H9 (cell line): Measurements from ENCODE around the gene TBL1X. TPM values are rescaled to one million over a fixed set of nuclear protein-coding genes. Genes with fewer than 3 reads are reported as not detected.

ENCODE experiments used
- DNase-seq: peaks from one replicate; pipeline ENCODE4 v3.0.0-alpha.2; 2017
- H2AFZ ChIP-seq: one replicate; pipeline ENCODE4 v1.6.1; 2013; ENCODE audit warnings: mild to moderate bottlenecking, low read length, control low read depth, moderate library complexity
- H2AK5ac ChIP-seq: 2 replicates; pipeline ENCODE4 v1.6.1; 2013; ENCODE audit warnings: low read length, control low read depth, mixed read lengths; ENCODE audit not compliant: insufficient read length
- H2BK120ac ChIP-seq: one replicate; pipeline ENCODE4 v1.6.1; 2013; ENCODE audit warnings: low read depth, mild to moderate bottlenecking, low read length, control low read depth, inconsistent platforms; ENCODE audit not compliant: poor library complexity, severe bottlenecking
- H2BK12ac ChIP-seq: 2 replicates; pipeline ENCODE4 v1.6.1; 2013; ENCODE audit warnings: low read length, control low read depth, mixed read lengths, low read depth; ENCODE audit not compliant: insufficient read length
- H2BK15ac ChIP-seq: 2 replicates; pipeline ENCODE4 v1.6.1; 2013; ENCODE audit warnings: low read depth, low read length, control low read depth
- H2BK20ac ChIP-seq: one replicate; pipeline ENCODE4 v1.6.1; 2013; ENCODE audit warnings: low read depth, mild to moderate bottlenecking, low read length, control low read depth, inconsistent platforms; ENCODE audit not compliant: poor library complexity, severe bottlenecking
- H2BK5ac ChIP-seq: 2 replicates; pipeline ENCODE4 v1.6.1; 2013; ENCODE audit warnings: low read length, control low read depth, mixed read lengths; ENCODE audit not compliant: insufficient read length
- H3K14ac ChIP-seq: 2 replicates; pipeline ENCODE4 v1.6.1; 2013; ENCODE audit warnings: low read length, control low read depth; ENCODE audit not compliant: insufficient read depth
- H3K18ac ChIP-seq: 2 replicates; pipeline ENCODE4 v1.6.1; 2013; ENCODE audit warnings: low read depth, mild to moderate bottlenecking, mixed read lengths, low read length, control low read depth; ENCODE audit not compliant: insufficient read length
- H3K23ac ChIP-seq: 2 replicates; pipeline ENCODE4 v1.6.1; 2013; ENCODE audit warnings: low read length, control low read depth, mixed read lengths, low read depth; ENCODE audit not compliant: insufficient read length
- H3K23me2 ChIP-seq: 2 replicates; pipeline ENCODE4 v1.6.1; 2013; ENCODE audit warnings: low read depth, mild to moderate bottlenecking, mixed read lengths, low read length, control low read depth; ENCODE audit not compliant: insufficient read length, poor library complexity, severe bottlenecking
- H3K27ac ChIP-seq: 2 replicates; pipeline ENCODE4 v1.5.1; 2013; ENCODE audit warnings: low read length, control low read depth, mixed read lengths, low read depth; ENCODE audit not compliant: insufficient read length
- H3K27me3 ChIP-seq: 2 replicates; pipeline ENCODE4 v1.6.1; 2013; ENCODE audit warnings: low read length, control low read depth, inconsistent platforms; ENCODE audit not compliant: insufficient read depth
- H3K4ac ChIP-seq: 2 replicates; pipeline ENCODE4 v1.6.1; 2013; ENCODE audit warnings: low read depth, mild to moderate bottlenecking, control low read depth, inconsistent platforms, low read length, moderate library complexity
- H3K4me1 ChIP-seq: 2 replicates; pipeline ENCODE4 v1.6.1; 2013; ENCODE audit warnings: low read length, control low read depth, inconsistent platforms; ENCODE audit not compliant: insufficient read depth
- H3K4me2 ChIP-seq: 2 replicates; pipeline ENCODE4 v1.6.1; 2013; ENCODE audit warnings: low read length, control low read depth, mixed read lengths; ENCODE audit not compliant: insufficient read length, insufficient read depth
- H3K56ac ChIP-seq: 2 replicates; pipeline ENCODE4 v1.6.1; 2013; ENCODE audit warnings: low read depth, mild to moderate bottlenecking, mixed read lengths, low read length, control low read depth; ENCODE audit not compliant: insufficient read length
- H3K79me1 ChIP-seq: 2 replicates; pipeline ENCODE4 v1.6.1; 2013; ENCODE audit warnings: low read depth, mild to moderate bottlenecking, moderate library complexity, low read length, control low read depth, inconsistent platforms; ENCODE audit not compliant: insufficient read depth, poor library complexity, severe bottlenecking
- H3K79me2 ChIP-seq: 2 replicates; pipeline ENCODE4 v1.6.1; 2013; ENCODE audit warnings: low read length, control low read depth, inconsistent platforms; ENCODE audit not compliant: insufficient read depth
- H3K9ac ChIP-seq: 2 replicates; pipeline ENCODE4 v1.6.1; 2013; ENCODE audit warnings: low read length, control low read depth, mixed read lengths; ENCODE audit not compliant: insufficient read length; ENCODE audit errors: extremely low read depth
- H3K9me3 ChIP-seq: one replicate; pipeline ENCODE4 v1.6.1; 2013; ENCODE audit warnings: low read depth, low read length, inconsistent platforms; ENCODE audit not compliant: control insufficient read depth
- H3T11ph ChIP-seq: one replicate; pipeline ENCODE4 v1.6.1; 2013; ENCODE audit warnings: mild to moderate bottlenecking, low read length, control low read depth, inconsistent platforms
- H4K20me1 ChIP-seq: one replicate; pipeline ENCODE4 v1.6.1; 2013; ENCODE audit not compliant: control insufficient read depth, insufficient read length, insufficient read depth
- H4K5ac ChIP-seq: 2 replicates; pipeline ENCODE4 v1.6.1; 2013; ENCODE audit warnings: low read depth, mild to moderate bottlenecking, mixed read lengths, low read length, control low read depth; ENCODE audit not compliant: insufficient read length
- H4K8ac ChIP-seq: replicated peaks from 2 replicates; pipeline ENCODE4 v1.6.1; 2013; ENCODE audit warnings: low read length, control low read depth, mixed read lengths, low read depth; ENCODE audit not compliant: insufficient read length
- H4K91ac ChIP-seq: 2 replicates; pipeline ENCODE4 v1.6.1; 2013; ENCODE audit warnings: low read depth, mild to moderate bottlenecking, moderate library complexity, mixed read lengths, low read length, control low read depth; ENCODE audit not compliant: insufficient read length
- H3K27ac Mint-ChIP-seq, 3 experiments: 2 replicates in 2 of 3; 3 replicates in 1 of 3; pipeline ENCODE4 v1.8.0; 2020 to 2021; ENCODE audit warnings: mixed read lengths in 3 of 3, mild to moderate bottlenecking in 1 of 3, moderate library complexity in 1 of 3
- H3K27me3 Mint-ChIP-seq: 2 replicates; pipeline ENCODE4 v1.8.0; 2021; ENCODE audit warnings: low read depth, mild to moderate bottlenecking, moderate library complexity, mixed read lengths
- H3K36me3 Mint-ChIP-seq, 3 experiments: 2 replicates in 2 of 3; 3 replicates in 1 of 3; pipeline ENCODE4 v1.8.0; 2020 to 2021; ENCODE audit warnings: low read depth in 3 of 3, mixed read lengths in 3 of 3; ENCODE audit not compliant: insufficient read depth in 1 of 3
- H3K4me1 Mint-ChIP-seq, 2 experiments: 2 replicates each; pipeline ENCODE4 v1.8.0; 2020; ENCODE audit warnings: mixed read lengths in 2 of 2
- H3K4me3 Mint-ChIP-seq, 2 experiments: 2 replicates in 1 of 2; 3 replicates in 1 of 2; pipeline ENCODE4 v1.8.0; 2020 to 2021; ENCODE audit warnings: mild to moderate bottlenecking in 2 of 2, mixed read lengths in 2 of 2, moderate library complexity in 1 of 2
- H3K9me3 Mint-ChIP-seq, 2 experiments: 2 replicates in 1 of 2; 3 replicates in 1 of 2; pipeline ENCODE4 v1.8.0; 2020; ENCODE audit warnings: mild to moderate bottlenecking in 2 of 2, mixed read lengths in 2 of 2, moderate library complexity in 1 of 2
- CTCF ChIP-seq: fragments of 200-600 bp; sonication (generic); conservative IDR thresholded peaks from 3 replicates; pipeline ENCODE4 v1.8.0; 2021; ENCODE audit warnings: antibody characterized with exemption, mild to moderate bottlenecking
- WGBS: extraction: QIAGEN DNeasy Blood & Tissue Kit; methylation state at CpG from one replicate; pipeline ENCODE4 v1.1.7; 2013; ENCODE audit warnings: missing lambda C conversion rate, low lambda C conversion rate, mixed read lengths; ENCODE audit not compliant: insufficient read length; ENCODE audit errors: extremely low coverage; 5-methylcytosine and 5-hydroxymethylcytosine counted together
- total RNA-seq: library from RNA; stranded (reverse); gene quantifications from 2 replicates; pipeline ENCODE4 v1.2.1, GENCODE V29; 2021

The TBL1X gene
- total RNA-seq, 1 experiment from 2014 or later = 24.1 TPM

- Mint-ChIP-seq H3K4me3 (no peak overlapping the region), H3K27me3 (no peaks in the 10 kb centered on the region), H3K4me1 (peaks cover 0 to 4% of the 10 kb centered on the region in 2 experiments; a peak in 2 of 4 replicates), H3K9me3 (peaks cover 20 to 50% of the 10 kb centered on the region in 2 experiments), H3K36me3 (peaks cover 4 to 23% (median 8%) of the 10 kb centered on the region in 3 experiments; a peak in 5 of 7 replicates), H3K27ac (no peak overlapping the region)
- no peak overlapping the region for H4K91ac ChIP-seq
- no peaks in the 10 kb centered on the region for H3K79me1 ChIP-seq
- no peaks in the 10 kb centered on the region for H4K20me1 ChIP-seq
- no peak overlapping the region for H2AK5ac ChIP-seq
- H3K14ac ChIP-seq = no peak overlapping the region
- TF ChIP-seq CTCF = no peak
- no peaks in the 10 kb centered on the region for H3K4me1 ChIP-seq
- no peak overlapping the region for H2BK120ac ChIP-seq
- no peak for DNase-seq
- no peak overlapping the region for H2BK12ac ChIP-seq
- no peak overlapping the region for H3K4me2 ChIP-seq
- H3K9me3 ChIP-seq = no peaks in the 10 kb centered on the region
- peaks cover 3% of the 10 kb centered on the region; the same call in 1 of the 2 replicates for H3K79me2 ChIP-seq
- H3K27me3 ChIP-seq = no peaks in the 10 kb centered on the region
- H3T11ph ChIP-seq = no peak overlapping the region
- no peak overlapping the region for H4K5ac ChIP-seq
- H3K23me2 ChIP-seq = no peaks in the 10 kb centered on the region
- no peak overlapping the region for H3K23ac ChIP-seq
- no peak overlapping the region for H4K8ac ChIP-seq
- no peak overlapping the region for H3K56ac ChIP-seq
- no peak overlapping the region for H2BK5ac ChIP-seq
- H3K27ac ChIP-seq = no peak overlapping the region
- no CpG with 5 or more reads among the region's 8 CpGs for WGBS
- H2BK15ac ChIP-seq = no peak overlapping the region
- no peak overlapping the region for H3K18ac ChIP-seq
- H3K4ac ChIP-seq = no peak overlapping the region
- no peak overlapping the region for H2BK20ac ChIP-seq
- H3K9ac ChIP-seq = no peak overlapping the region
- no peak overlapping the region for H2AFZ ChIP-seq
Measured at GRCh38 chrX:9759337-9759736, 294.5 kb downstream of the TBL1X start.
